Measurements from ENCODE around the gene TRAF3. TPM values are rescaled to one million over a fixed set of nuclear protein-coding genes. Genes with fewer than 3 reads are reported as not detected.
A peak's percentile ranks its signal among the peaks of the same experiment; 100 is the strongest.

Gene TRAF3
- total and polyA plus RNA-seq, 4 donors: 2.1 to 12.0 (median 5.2) TPM

DNA sequence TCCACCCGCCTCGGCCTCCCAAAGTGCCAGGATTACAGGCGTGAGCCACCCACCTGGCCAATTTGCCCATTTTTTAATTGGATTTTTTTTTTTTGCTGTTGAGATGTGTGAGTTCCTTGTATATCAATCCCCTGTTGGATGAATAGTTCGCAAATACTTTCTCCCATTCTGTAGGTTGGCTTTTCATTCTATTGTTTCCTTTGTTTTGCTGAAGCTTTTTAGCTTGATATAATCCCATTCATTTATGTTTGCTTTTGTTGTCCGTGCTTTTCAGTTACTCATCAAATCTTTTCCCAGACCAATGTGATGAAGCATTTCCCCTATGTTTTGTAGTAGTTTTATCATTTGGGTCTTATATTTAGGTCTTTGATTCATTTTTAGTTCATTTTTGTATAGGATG is 36.4 kb downstream of the TRAF3 start:
- Histone ChIP-seq H3K4me3 (ENCODE audit: low read depth in 1 of 3, low read length in 3 of 3) (no peak overlapping the region), H3K4me1 (ENCODE audit: control insufficient read depth in 4 of 4, insufficient read depth in 4 of 4, low read length in 3 of 4) (peaks cover 3 to 18% (median 16%) of the 10 kb centered on the region in 4 donors), H3K9ac (ENCODE audit: low read depth in 1 of 2, low read length in 2 of 2) (no peak overlapping the region), H3K36me3 (ENCODE audit: control insufficient read depth in 4 of 4, insufficient read depth in 3 of 4, low read depth in 1 of 4, low read length in 3 of 4) (no peaks in the 10 kb centered on the region), H3K27me3 (ENCODE audit: control insufficient read depth in 4 of 4, insufficient read depth in 4 of 4, low read length in 3 of 4) (no peaks in the 10 kb centered on the region), H3K9me3 (ENCODE audit: control insufficient read depth in 4 of 4, low read length in 3 of 4) (no peaks in the 10 kb centered on the region), H3K27ac (ENCODE audit: low read depth in 1 of 2, low read length in 2 of 2) (no peak overlapping the region)
- no peak for DNase-seq (ENCODE audit: low spot score)
- WGBS: 84% methylated on average over 5 of the region's 5 CpGs
- TF ChIP-seq TAF1 (conservative IDR thresholded peaks at IDR 0.05): no peak
- TF ChIP-seq, protein P1, sequence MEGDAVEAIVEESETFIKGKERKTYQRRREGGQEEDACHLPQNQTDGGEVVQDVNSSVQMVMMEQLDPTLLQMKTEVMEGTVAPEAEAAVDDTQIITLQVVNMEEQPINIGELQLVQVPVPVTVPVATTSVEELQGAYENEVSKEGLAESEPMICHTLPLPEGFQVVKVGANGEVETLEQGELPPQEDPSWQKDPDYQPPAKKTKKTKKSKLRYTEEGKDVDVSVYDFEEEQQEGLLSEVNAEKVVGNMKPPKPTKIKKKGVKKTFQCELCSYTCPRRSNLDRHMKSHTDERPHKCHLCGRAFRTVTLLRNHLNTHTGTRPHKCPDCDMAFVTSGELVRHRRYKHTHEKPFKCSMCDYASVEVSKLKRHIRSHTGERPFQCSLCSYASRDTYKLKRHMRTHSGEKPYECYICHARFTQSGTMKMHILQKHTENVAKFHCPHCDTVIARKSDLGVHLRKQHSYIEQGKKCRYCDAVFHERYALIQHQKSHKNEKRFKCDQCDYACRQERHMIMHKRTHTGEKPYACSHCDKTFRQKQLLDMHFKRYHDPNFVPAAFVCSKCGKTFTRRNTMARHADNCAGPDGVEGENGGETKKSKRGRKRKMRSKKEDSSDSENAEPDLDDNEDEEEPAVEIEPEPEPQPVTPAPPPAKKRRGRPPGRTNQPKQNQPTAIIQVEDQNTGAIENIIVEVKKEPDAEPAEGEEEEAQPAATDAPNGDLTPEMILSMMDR (IDR thresholded peaks at IDR 0.05; ENCODE audit: low read depth, low read length, missing input control): no peak
- no peak for TF ChIP-seq EGR1 (IDR thresholded peaks at IDR 0.05; ENCODE audit: low read depth in 2 of 2)
- no peak for TF ChIP-seq NR2F2 (IDR thresholded peaks at IDR 0.05)
- no peak for TF ChIP-seq GABPA (IDR thresholded peaks at IDR 0.05 in 1 of 2, conservative IDR thresholded peaks at IDR 0.05 in 1 of 2)
- TF ChIP-seq RAD21 (IDR thresholded peaks at IDR 0.05): no peak
- TF ChIP-seq SP1 (IDR thresholded peaks at IDR 0.05): no peak
- no peak for TF ChIP-seq FOXA2 (IDR thresholded peaks at IDR 0.05)
- TF ChIP-seq HNF4A (conservative IDR thresholded peaks at IDR 0.05): no peak
- TF ChIP-seq, protein P2, sequence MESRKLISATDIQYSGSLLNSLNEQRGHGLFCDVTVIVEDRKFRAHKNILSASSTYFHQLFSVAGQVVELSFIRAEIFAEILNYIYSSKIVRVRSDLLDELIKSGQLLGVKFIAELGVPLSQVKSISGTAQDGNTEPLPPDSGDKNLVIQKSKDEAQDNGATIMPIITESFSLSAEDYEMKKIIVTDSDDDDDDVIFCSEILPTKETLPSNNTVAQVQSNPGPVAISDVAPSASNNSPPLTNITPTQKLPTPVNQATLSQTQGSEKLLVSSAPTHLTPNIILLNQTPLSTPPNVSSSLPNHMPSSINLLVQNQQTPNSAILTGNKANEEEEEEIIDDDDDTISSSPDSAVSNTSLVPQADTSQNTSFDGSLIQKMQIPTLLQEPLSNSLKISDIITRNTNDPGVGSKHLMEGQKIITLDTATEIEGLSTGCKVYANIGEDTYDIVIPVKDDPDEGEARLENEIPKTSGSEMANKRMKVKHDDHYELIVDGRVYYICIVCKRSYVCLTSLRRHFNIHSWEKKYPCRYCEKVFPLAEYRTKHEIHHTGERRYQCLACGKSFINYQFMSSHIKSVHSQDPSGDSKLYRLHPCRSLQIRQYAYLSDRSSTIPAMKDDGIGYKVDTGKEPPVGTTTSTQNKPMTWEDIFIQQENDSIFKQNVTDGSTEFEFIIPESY (IDR thresholded peaks at IDR 0.05): no peak
- TF ChIP-seq, protein P3, sequence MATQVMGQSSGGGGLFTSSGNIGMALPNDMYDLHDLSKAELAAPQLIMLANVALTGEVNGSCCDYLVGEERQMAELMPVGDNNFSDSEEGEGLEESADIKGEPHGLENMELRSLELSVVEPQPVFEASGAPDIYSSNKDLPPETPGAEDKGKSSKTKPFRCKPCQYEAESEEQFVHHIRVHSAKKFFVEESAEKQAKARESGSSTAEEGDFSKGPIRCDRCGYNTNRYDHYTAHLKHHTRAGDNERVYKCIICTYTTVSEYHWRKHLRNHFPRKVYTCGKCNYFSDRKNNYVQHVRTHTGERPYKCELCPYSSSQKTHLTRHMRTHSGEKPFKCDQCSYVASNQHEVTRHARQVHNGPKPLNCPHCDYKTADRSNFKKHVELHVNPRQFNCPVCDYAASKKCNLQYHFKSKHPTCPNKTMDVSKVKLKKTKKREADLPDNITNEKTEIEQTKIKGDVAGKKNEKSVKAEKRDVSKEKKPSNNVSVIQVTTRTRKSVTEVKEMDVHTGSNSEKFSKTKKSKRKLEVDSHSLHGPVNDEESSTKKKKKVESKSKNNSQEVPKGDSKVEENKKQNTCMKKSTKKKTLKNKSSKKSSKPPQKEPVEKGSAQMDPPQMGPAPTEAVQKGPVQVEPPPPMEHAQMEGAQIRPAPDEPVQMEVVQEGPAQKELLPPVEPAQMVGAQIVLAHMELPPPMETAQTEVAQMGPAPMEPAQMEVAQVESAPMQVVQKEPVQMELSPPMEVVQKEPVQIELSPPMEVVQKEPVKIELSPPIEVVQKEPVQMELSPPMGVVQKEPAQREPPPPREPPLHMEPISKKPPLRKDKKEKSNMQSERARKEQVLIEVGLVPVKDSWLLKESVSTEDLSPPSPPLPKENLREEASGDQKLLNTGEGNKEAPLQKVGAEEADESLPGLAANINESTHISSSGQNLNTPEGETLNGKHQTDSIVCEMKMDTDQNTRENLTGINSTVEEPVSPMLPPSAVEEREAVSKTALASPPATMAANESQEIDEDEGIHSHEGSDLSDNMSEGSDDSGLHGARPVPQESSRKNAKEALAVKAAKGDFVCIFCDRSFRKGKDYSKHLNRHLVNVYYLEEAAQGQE (IDR thresholded peaks at IDR 0.05): no peak
- TF ChIP-seq, protein P4, sequence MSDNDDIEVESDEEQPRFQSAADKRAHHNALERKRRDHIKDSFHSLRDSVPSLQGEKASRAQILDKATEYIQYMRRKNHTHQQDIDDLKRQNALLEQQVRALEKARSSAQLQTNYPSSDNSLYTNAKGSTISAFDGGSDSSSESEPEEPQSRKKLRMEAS (IDR thresholded peaks at IDR 0.05): no peak
- TF ChIP-seq RXRA (IDR thresholded peaks at IDR 0.05): no peak

DNA sequence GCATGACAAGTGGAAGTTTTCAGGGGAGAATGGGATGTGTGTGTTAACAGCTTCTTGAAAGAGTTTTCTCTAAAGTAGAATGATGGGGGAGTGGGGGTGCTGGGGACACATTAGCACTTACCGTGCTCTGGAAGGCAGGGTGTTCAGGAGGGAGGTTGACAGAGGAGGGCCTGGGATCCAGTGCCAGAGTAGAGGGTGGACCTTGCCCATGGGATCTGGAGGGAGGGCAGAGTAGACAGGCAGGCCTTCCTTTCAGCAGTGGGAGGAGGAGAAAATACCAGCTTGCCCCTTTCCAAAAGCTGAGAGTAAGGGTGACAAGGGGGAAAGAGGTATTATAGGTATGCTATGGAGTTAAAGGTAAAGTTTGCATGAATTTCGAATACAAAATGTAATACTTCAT is 40.1 kb downstream of the TRAF3 start:
- WGBS: 71% methylated on average over 2 of the region's 2 CpGs
- H3K27ac ChIP-seq (ENCODE audit: low read depth in 1 of 2, low read length in 2 of 2): peak overlapping the region in 1 of 2 donors; percentile 8
- H3K4me3 ChIP-seq (ENCODE audit: low read depth in 1 of 3, low read length in 3 of 3): no peak overlapping the region
- TF ChIP-seq, protein P5, sequence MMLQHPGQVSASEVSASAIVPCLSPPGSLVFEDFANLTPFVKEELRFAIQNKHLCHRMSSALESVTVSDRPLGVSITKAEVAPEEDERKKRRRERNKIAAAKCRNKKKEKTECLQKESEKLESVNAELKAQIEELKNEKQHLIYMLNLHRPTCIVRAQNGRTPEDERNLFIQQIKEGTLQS (IDR thresholded peaks at IDR 0.05): no peak
- TF ChIP-seq HNF4A (conservative IDR thresholded peaks at IDR 0.05): peak; percentile 36 to 52
- H3K9ac ChIP-seq (ENCODE audit: low read depth in 1 of 2, low read length in 2 of 2): no peak overlapping the region
- no peaks in the 10 kb centered on the region for H3K27me3 ChIP-seq (ENCODE audit: control insufficient read depth in 4 of 4, insufficient read depth in 4 of 4, low read length in 3 of 4)
- DNase-seq (ENCODE audit: low spot score): no peak
- peaks cover 5 to 29% (median 22%) of the 10 kb centered on the region in 4 donors for H3K4me1 ChIP-seq (ENCODE audit: control insufficient read depth in 4 of 4, insufficient read depth in 4 of 4, low read length in 3 of 4)
- H3K36me3 ChIP-seq (ENCODE audit: control insufficient read depth in 4 of 4, insufficient read depth in 3 of 4, low read depth in 1 of 4, low read length in 3 of 4): no peaks in the 10 kb centered on the region
- no peaks in the 10 kb centered on the region for H3K9me3 ChIP-seq (ENCODE audit: control insufficient read depth in 4 of 4, low read length in 3 of 4)

All from liver (tissue), 9 donors.